Karpas-422 (cell line): Measurements from ENCODE around the gene FBXL14. TPM values are rescaled to one million over a fixed set of nuclear protein-coding genes. Genes with fewer than 3 reads are reported as not detected.
A peak's percentile ranks its signal among the peaks of the same experiment; 100 is the strongest.
"Not testable (repeated sequence)": the region's sequence is repeated elsewhere in the genome, so short reads cannot be mapped to it uniquely, and the experiment has no call there.

Experiments used
- DNase-seq: peaks from one replicate; pipeline ENCODE4 v3.0.0-alpha.2; 2015
- H2AFZ ChIP-seq: fragments of 200-600 bp; sonication (generic); 2 replicates; pipeline ENCODE4 v1.6.1; 2014; ENCODE audit warnings: antibody characterized with exemption, low read length, mixed read lengths
- H3K27ac ChIP-seq: fragments of 200-600 bp; sonication (generic); 2 replicates; pipeline ENCODE4 v1.5.1; 2014; ENCODE audit warnings: mild to moderate bottlenecking, low read length, moderate library complexity
- H3K27me3 ChIP-seq: fragments of 200-600 bp; sonication (generic); 2 replicates; pipeline ENCODE4 v1.6.1; 2014; ENCODE audit warnings: low read length, mixed read lengths
- H3K36me3 ChIP-seq: fragments of 200-600 bp; sonication (generic); 2 replicates; pipeline ENCODE4 v1.6.1; 2014; ENCODE audit warnings: low read length, mixed read lengths; ENCODE audit not compliant: insufficient read depth
- H3K4me1 ChIP-seq: fragments of 200-600 bp; sonication (generic); 2 replicates; pipeline ENCODE4 v1.6.1; 2014; ENCODE audit warnings: mild to moderate bottlenecking, low read length, mixed read lengths
- H3K4me2 ChIP-seq: fragments of 200-600 bp; sonication (generic); 2 replicates; pipeline ENCODE4 v1.6.1; 2014; ENCODE audit warnings: low read length, low read depth, mild to moderate bottlenecking; ENCODE audit not compliant: poor library complexity, severe bottlenecking
- H3K4me3 ChIP-seq: fragments of 200-600 bp; sonication (generic); 2 replicates; pipeline ENCODE4 v1.5.1; 2014; ENCODE audit warnings: mild to moderate bottlenecking, antibody characterized with exemption, low read length, mixed read lengths
- H3K79me2 ChIP-seq: fragments of 200-600 bp; sonication (generic); 2 replicates; pipeline ENCODE4 v1.6.1; 2014; ENCODE audit warnings: mild to moderate bottlenecking, low read length, mixed read lengths
- H3K9ac ChIP-seq: fragments of 200-600 bp; sonication (generic); 2 replicates; pipeline ENCODE4 v1.6.0; 2014; ENCODE audit warnings: low read length
- H3K9me2 ChIP-seq: fragments of 200-600 bp; sonication (generic), shearing (Covaris generic); replicated peaks from 2 replicates; pipeline ENCODE4 v1.6.0; 2014; ENCODE audit warnings: mild to moderate bottlenecking, low read length, moderate library complexity; ENCODE audit not compliant: insufficient read depth
- H3K9me3 ChIP-seq: fragments of 300-700, 200-600 bp; sonication (generic); 2 replicates; pipeline ENCODE4 v1.6.1; 2014; ENCODE audit warnings: low read length, mixed read lengths
- H4K20me1 ChIP-seq: fragments of 200-600 bp; sonication (generic); 2 replicates; pipeline ENCODE4 v1.6.1; 2014; ENCODE audit warnings: mild to moderate bottlenecking, antibody characterized with exemption, low read length, low read depth; ENCODE audit not compliant: insufficient read depth
- total RNA-seq: library from RNA; depleted of rRNA; stranded (reverse); fragments of >200 nt; shearing (Covaris generic); gene quantifications from 2 replicates; pipeline ENCODE4 v1.2.3, GENCODE V29; 2014; ENCODE audit warnings: low replicate concordance

FBXL14 gene
- total RNA-seq, 1 experiment from 2014 or later, result 29.0 TPM

- no peak for DNase-seq
- no peaks in the 10 kb centered on the region for H3K9me3 ChIP-seq
- no peak overlapping the region for H3K4me3 ChIP-seq
- H3K36me3 ChIP-seq, result no peaks in the 10 kb centered on the region
- H3K27ac ChIP-seq, result no peak overlapping the region
- no peak overlapping the region for H3K9ac ChIP-seq
- H3K27me3 ChIP-seq, result no peaks in the 10 kb centered on the region
- no peaks in the 10 kb centered on the region for H3K79me2 ChIP-seq
- peaks cover 4% of the 10 kb centered on the region; the same call in 1 of the 2 replicates for H3K4me1 ChIP-seq
- no peak overlapping the region for H2AFZ ChIP-seq
- H3K9me2 ChIP-seq, result no peaks in the 10 kb centered on the region
- H4K20me1 ChIP-seq, result no peaks in the 10 kb centered on the region
- no peak overlapping the region for H3K4me2 ChIP-seq
These were observed 30.3 kb downstream of the FBXL14 start for GRCh38 chr12:1564067-1564466.

- Histone ChIP-seq H3K27ac (no peak overlapping the region), H3K9ac (no peak overlapping the region), H3K9me2 (no peaks in the 10 kb centered on the region), H3K4me1 (no peaks in the 10 kb centered on the region), H3K27me3 (no peaks in the 10 kb centered on the region), H3K4me2 (no peak overlapping the region), H3K36me3 (no peaks in the 10 kb centered on the region), H4K20me1 (no peaks in the 10 kb centered on the region), H3K9me3 (no peaks in the 10 kb centered on the region), H3K79me2 (no peaks in the 10 kb centered on the region), H3K4me3 (no peak overlapping the region), H2AFZ (no peak overlapping the region)
- DNase-seq, result no peak
These were observed 31.5 kb downstream of the FBXL14 start for GRCh38 chr12:1562813-1563407.

GRCh38 chr12:1560704-1561103 is 33.7 kb downstream of the FBXL14 start:
- no peaks in the 10 kb centered on the region for H3K36me3 ChIP-seq
- no peaks in the 10 kb centered on the region for H3K79me2 ChIP-seq
- no peaks in the 10 kb centered on the region for H4K20me1 ChIP-seq
- H3K9me3 ChIP-seq, result no peaks in the 10 kb centered on the region
- H3K9me2 ChIP-seq, result no peaks in the 10 kb centered on the region
- H3K4me2 ChIP-seq, result no peak overlapping the region
- no peak overlapping the region for H3K27ac ChIP-seq
- no peak overlapping the region for H3K4me3 ChIP-seq
- no peaks in the 10 kb centered on the region for H3K27me3 ChIP-seq
- no peaks in the 10 kb centered on the region for H3K4me1 ChIP-seq
- DNase-seq, result no peak
- no peak overlapping the region for H2AFZ ChIP-seq
- no peak overlapping the region for H3K9ac ChIP-seq

GRCh38 chr12:1559676-1560091 is 34.7 kb downstream of the FBXL14 start:
- no peaks in the 10 kb centered on the region for H3K9me2 ChIP-seq
- H3K36me3 ChIP-seq, result no peaks in the 10 kb centered on the region
- no peak overlapping the region for H3K4me2 ChIP-seq
- no peak overlapping the region for H3K9ac ChIP-seq
- no peaks in the 10 kb centered on the region for H4K20me1 ChIP-seq
- H2AFZ ChIP-seq, result no peak overlapping the region
- DNase-seq, result no peak
- no peaks in the 10 kb centered on the region for H3K9me3 ChIP-seq
- no peak overlapping the region for H3K27ac ChIP-seq
- no peaks in the 10 kb centered on the region for H3K79me2 ChIP-seq
- no peak overlapping the region for H3K4me3 ChIP-seq
- peaks cover 9% of the 10 kb centered on the region for H3K4me1 ChIP-seq
- H3K27me3 ChIP-seq, result no peaks in the 10 kb centered on the region

- H3K4me2 ChIP-seq, H3K9me3 ChIP-seq, H3K9me2 ChIP-seq, H4K20me1 ChIP-seq, H2AFZ ChIP-seq, H3K9ac ChIP-seq, H3K27me3 ChIP-seq, DNase-seq, H3K79me2 ChIP-seq, H3K36me3 ChIP-seq, H3K27ac ChIP-seq, H3K4me3 ChIP-seq: not testable (repeated sequence)
- peaks cover 25% of the 10 kb centered on the region for H3K4me1 ChIP-seq
These were observed 36.3 kb downstream of the FBXL14 start for GRCh38 chr12:1558108-1558507.

- Histone ChIP-seq H3K4me2 (peak overlapping the region; percentile 71), H3K4me1 (peaks cover 26% of the 10 kb centered on the region), H3K27ac (peak overlapping the region; percentile 55), H4K20me1 (no peaks in the 10 kb centered on the region), H3K4me3 (peak overlapping the region; percentile 54), H2AFZ (peak overlapping the region; percentile 54; the same call in 1 of the 2 replicates), H3K9me3 (no peaks in the 10 kb centered on the region; the same call in 1 of the 2 replicates), H3K27me3 (no peaks in the 10 kb centered on the region; the same call in 1 of the 2 replicates), H3K9ac (peak overlapping the region; percentile 56), H3K9me2 (no peaks in the 10 kb centered on the region), H3K36me3 (no peaks in the 10 kb centered on the region), H3K79me2 (no peaks in the 10 kb centered on the region)
- peak; percentile 86 for DNase-seq
These were observed 40.1 kb downstream of the FBXL14 start for GRCh38 chr12:1553987-1554982.

- no peaks in the 10 kb centered on the region for H3K36me3 ChIP-seq
- no peaks in the 10 kb centered on the region; the same call in 1 of the 2 replicates for H3K27me3 ChIP-seq
- H3K9me2 ChIP-seq, result no peaks in the 10 kb centered on the region
- H3K79me2 ChIP-seq, result no peaks in the 10 kb centered on the region
- no peak for DNase-seq
- no peaks in the 10 kb centered on the region; the same call in 1 of the 2 replicates for H3K9me3 ChIP-seq
- H4K20me1 ChIP-seq, result no peaks in the 10 kb centered on the region
- H3K4me2 ChIP-seq, result peak overlapping the region; percentile 71
- H3K9ac ChIP-seq, result 0 out of 2 replicates have a peak overlapping the region, but pooled peaks have one; percentile 56
- no peak overlapping the region for H2AFZ ChIP-seq
- H3K4me3 ChIP-seq, result no peak overlapping the region
- H3K27ac ChIP-seq, result no peak overlapping the region; the same call in 1 of the 2 replicates
- peaks cover 26% of the 10 kb centered on the region for H3K4me1 ChIP-seq
These were observed 40.8 kb downstream of the FBXL14 start for GRCh38 chr12:1553536-1553935.

GRCh38 chr12:1552911-1553491 is 41.4 kb downstream of the FBXL14 start:
- no peak overlapping the region for H3K27ac ChIP-seq
- no peaks in the 10 kb centered on the region; the same call in 1 of the 2 replicates for H3K27me3 ChIP-seq
- H3K79me2 ChIP-seq, result no peaks in the 10 kb centered on the region
- H2AFZ ChIP-seq, result no peak overlapping the region
- H4K20me1 ChIP-seq, result no peaks in the 10 kb centered on the region
- no peaks in the 10 kb centered on the region for H3K9me2 ChIP-seq
- no peak overlapping the region for H3K9ac ChIP-seq
- no peak overlapping the region for H3K4me2 ChIP-seq
- no peaks in the 10 kb centered on the region for H3K36me3 ChIP-seq
- DNase-seq, result no peak
- H3K4me1 ChIP-seq, result peaks cover 30% of the 10 kb centered on the region
- H3K4me3 ChIP-seq, result no peak overlapping the region
- no peaks in the 10 kb centered on the region; the same call in 1 of the 2 replicates for H3K9me3 ChIP-seq
